OCI-LY1 (cell line): ENCODE data around the gene MRI1.

ENCODE experiments used
- H2AFZ ChIP-seq: fragments of 200-600 bp; sonication (generic), shearing (Covaris generic); 2 replicates; pipeline ENCODE4 v1.6.0; 2014; ENCODE audit warnings: antibody characterized with exemption, mild to moderate bottlenecking, low read length
- H3F3A ChIP-seq: fragments of 200-600 bp; sonication (generic), shearing (Covaris generic); 2 replicates; pipeline ENCODE4 v1.6.0; 2014; ENCODE audit warnings: mild to moderate bottlenecking, antibody characterized with exemption, low read length, moderate library complexity; ENCODE audit not compliant: insufficient read depth
- H3K27ac ChIP-seq: fragments of 200-600 bp; sonication (generic); 2 replicates; pipeline ENCODE4 v1.5.1; 2014; ENCODE audit warnings: low read length, mixed run types, mild to moderate bottlenecking, low read depth; ENCODE audit not compliant: poor library complexity, severe bottlenecking
- H3K27me3 ChIP-seq: fragments of 200-600 bp; sonication (generic); 2 replicates; pipeline ENCODE4 v1.6.0; 2014; ENCODE audit warnings: antibody characterized with exemption, mild to moderate bottlenecking, low read length, moderate library complexity; ENCODE audit not compliant: insufficient read depth
- H3K36me3 ChIP-seq: fragments of 200-600 bp; sonication (generic); 2 replicates; pipeline ENCODE4 v1.6.1; 2014; ENCODE audit warnings: mild to moderate bottlenecking, antibody characterized with exemption, low read length, moderate library complexity, mixed read lengths; ENCODE audit not compliant: insufficient read depth
- H3K4me1 ChIP-seq: fragments of 200-600 bp; sonication (generic); 2 replicates; pipeline ENCODE4 v1.5.1; 2014; ENCODE audit warnings: mild to moderate bottlenecking, low read length, moderate library complexity; ENCODE audit not compliant: insufficient read depth, severe bottlenecking
- H3K4me2 ChIP-seq: fragments of 200-600 bp; sonication (generic), shearing (Covaris generic); 2 replicates; pipeline ENCODE4 v1.6.1; 2014; ENCODE audit warnings: low read length
- H3K4me3 ChIP-seq: fragments of 200-600 bp; sonication (generic); 2 replicates; pipeline ENCODE4 v1.5.1; 2014; ENCODE audit warnings: low read length, low read depth, mild to moderate bottlenecking, mixed read lengths; ENCODE audit not compliant: poor library complexity, severe bottlenecking
- H3K79me2 ChIP-seq: fragments of 200-600 bp; shearing (Covaris generic); 2 replicates; pipeline ENCODE4 v1.6.1; 2016; ENCODE audit warnings: mixed run types, low read length, mixed read lengths; ENCODE audit not compliant: insufficient read depth
- H3K9ac ChIP-seq: fragments of 200-600 bp; sonication (generic), shearing (Covaris generic); 2 replicates; pipeline ENCODE4 v1.6.1; 2014; ENCODE audit warnings: mild to moderate bottlenecking, low read length, mixed read lengths
- H3K9me2 ChIP-seq: fragments of 200-600 bp; sonication (generic), shearing (Covaris generic); 2 replicates; pipeline ENCODE4 v1.6.1; 2014; ENCODE audit warnings: low read depth, mild to moderate bottlenecking, low read length, mixed read lengths
- H3K9me3 ChIP-seq: fragments of 200-600 bp; shearing (Covaris generic); 2 replicates; pipeline ENCODE4 v1.6.1; 2014; ENCODE audit warnings: low read length, mixed read lengths
- H4K20me1 ChIP-seq: fragments of 200-600 bp; sonication (generic), shearing (Covaris generic); 2 replicates; pipeline ENCODE4 v1.6.0; 2016; ENCODE audit warnings: mild to moderate bottlenecking, low read length; ENCODE audit not compliant: insufficient read depth
- CTCF ChIP-seq: fragments of 200-600 bp; sonication (generic), shearing (Covaris generic); IDR thresholded peaks from 2 replicates; pipeline ENCODE4 v1.5.1; 2017; ENCODE audit warnings: mild to moderate bottlenecking, antibody characterized with exemption, low read length, moderate library complexity, mixed read lengths
- EZH2 ChIP-seq: fragments of 200-600 bp; sonication (generic), shearing (Covaris generic); IDR thresholded peaks from 2 replicates; pipeline ENCODE4 v1.8.0; 2017; ENCODE audit warnings: borderline replicate concordance, mixed run types, mild to moderate bottlenecking, antibody characterized with exemption, low read length, moderate library complexity, mixed read lengths

MRI1 gene

GRCh38 chr19:13814550-13814949 lies 50.2 kb downstream of the MRI1 start:
- H3K4me2 ChIP-seq, result no peak overlapping the region
- no peaks in the 10 kb centered on the region for H3F3A ChIP-seq
- H3K36me3 ChIP-seq, result no peaks in the 10 kb centered on the region
- TF ChIP-seq EZH2, result no peak
- no peak for TF ChIP-seq CTCF
- no peaks in the 10 kb centered on the region for H3K4me1 ChIP-seq
- H3K79me2 ChIP-seq, result no peaks in the 10 kb centered on the region
- H3K9ac ChIP-seq, result no peak overlapping the region
- no peaks in the 10 kb centered on the region; the same call in 1 of the 2 replicates for H3K27me3 ChIP-seq
- H2AFZ ChIP-seq, result no peak overlapping the region
- H3K9me2 ChIP-seq, result no peaks in the 10 kb centered on the region
- H3K9me3 ChIP-seq, result no peaks in the 10 kb centered on the region
- H3K27ac ChIP-seq, result no peak overlapping the region
- no peaks in the 10 kb centered on the region for H4K20me1 ChIP-seq
- H3K4me3 ChIP-seq, result no peak overlapping the region

- Histone ChIP-seq H3K79me2 (no peaks in the 10 kb centered on the region), H3K4me2 (no peak overlapping the region), H3K9me2 (no peaks in the 10 kb centered on the region), H3K4me3 (no peak overlapping the region), H3K36me3 (no peaks in the 10 kb centered on the region), H3K9me3 (no peaks in the 10 kb centered on the region), H3K4me1 (peaks cover 2% of the 10 kb centered on the region), H3F3A (no peaks in the 10 kb centered on the region), H2AFZ (no peak overlapping the region), H3K27me3 (no peaks in the 10 kb centered on the region; the same call in 1 of the 2 replicates), H4K20me1 (no peaks in the 10 kb centered on the region), H3K9ac (no peak overlapping the region), H3K27ac (no peak overlapping the region)
- TF ChIP-seq CTCF (no peak), EZH2 (no peak)
Observed at GRCh38 chr19:13817018-13817614, 52.8 kb downstream of the MRI1 start.

- Histone ChIP-seq H3K36me3 (no peaks in the 10 kb centered on the region), H2AFZ (no peak overlapping the region), H3K9ac (no peak overlapping the region), H3K79me2 (no peaks in the 10 kb centered on the region), H4K20me1 (no peaks in the 10 kb centered on the region), H3K4me2 (no peak overlapping the region), H3K4me3 (no peak overlapping the region), H3K9me3 (no peaks in the 10 kb centered on the region), H3K27me3 (no peaks in the 10 kb centered on the region; the same call in 1 of the 2 replicates), H3F3A (no peaks in the 10 kb centered on the region), H3K9me2 (no peaks in the 10 kb centered on the region), H3K4me1 (peaks cover 9% of the 10 kb centered on the region), H3K27ac (no peak overlapping the region)
- no peak for TF ChIP-seq CTCF
- TF ChIP-seq EZH2, result no peak
Observed at GRCh38 chr19:13817615-13818371, 53.5 kb downstream of the MRI1 start.
